HG03139 (cell line): ENCODE measurements around the gene ADAT3.

ENCODE experiments used
- ATAC-seq: cut with Tn5 transposase; IDR thresholded peaks from one replicate; pipeline ENCODE4 v1.9.1; 2021; ENCODE audit not compliant: unreplicated experiment

ADAT3 gene

GRCh38 chr19:1912760-1913505 is 7.7 kb downstream of the ADAT3 start:
- ATAC-seq, result no peak

- ATAC-seq, result no peak
Measured at GRCh38 chr19:1913781-1914577, 8.8 kb downstream of the ADAT3 start.

GRCh38 chr19:1914826-1915341 is 9.7 kb downstream of the ADAT3 start:
- no peak for ATAC-seq

GRCh38 chr19:1917146-1917545 is 11.9 kb downstream of the ADAT3 start:
- no peak for ATAC-seq

GRCh38 chr19:1917926-1918325 is 12.7 kb downstream of the ADAT3 start:
- no peak for ATAC-seq

- no peak for ATAC-seq
Measured at GRCh38 chr19:1918975-1919374, 13.8 kb downstream of the ADAT3 start.

- no peak for ATAC-seq
Measured at GRCh38 chr19:1920644-1921043, 15.4 kb downstream of the ADAT3 start.

GRCh38 chr19:1921326-1921725 is 16.1 kb downstream of the ADAT3 start:
- ATAC-seq, result no peak

- no peak for ATAC-seq
Measured at GRCh38 chr19:1921825-1922224, 16.6 kb downstream of the ADAT3 start.

GRCh38 chr19:1922803-1923202 is 17.6 kb downstream of the ADAT3 start:
- ATAC-seq, result no peak

- no peak for ATAC-seq
Measured at GRCh38 chr19:1923319-1923718, 18.1 kb downstream of the ADAT3 start.

- ATAC-seq, result no peak
Measured at GRCh38 chr19:1924320-1924961, 19.2 kb downstream of the ADAT3 start.

- no peak for ATAC-seq
Measured at GRCh38 chr19:1925544-1925943, 20.3 kb downstream of the ADAT3 start.

- ATAC-seq, result peak; percentile 65
Measured at GRCh38 chr19:1929021-1929742, 24.0 kb downstream of the ADAT3 start.

- no peak for ATAC-seq
Measured at GRCh38 chr19:1931445-1931844, 26.2 kb downstream of the ADAT3 start.

GRCh38 chr19:1932395-1932794 is 27.2 kb downstream of the ADAT3 start:
- ATAC-seq, result no peak

- ATAC-seq, result no peak
Measured at GRCh38 chr19:1933244-1933643, 28.0 kb downstream of the ADAT3 start.

- no peak for ATAC-seq
Measured at GRCh38 chr19:1933942-1934341, 28.7 kb downstream of the ADAT3 start.

GRCh38 chr19:1935484-1936208 is 30.4 kb downstream of the ADAT3 start:
- ATAC-seq, result no peak

GRCh38 chr19:1936430-1936829 is 31.2 kb downstream of the ADAT3 start:
- ATAC-seq, result no peak
